Activated naive CD4-positive, alpha-beta T cell (primary cell): ENCODE data around the gene KRT2.

ENCODE experiments used
- DNase-seq, 4 experiments: peaks; one replicate each; lab custom pipeline; 2025; lab: John Stamatoyannopoulos, UW

KRT2 gene

GRCh38 chr12:52663420-52663819 is 11.4 kb upstream of the KRT2 start:
- DNase-seq: no peak

GRCh38 chr12:52662918-52663229 is 10.9 kb upstream of the KRT2 start:
- no peak for DNase-seq

- no peak for DNase-seq
Measured at GRCh38 chr12:52662093-52662917, 10.3 kb upstream of the KRT2 start.

GRCh38 chr12:52661668-52662067 is 9.7 kb upstream of the KRT2 start:
- no peak for DNase-seq

- no peak for DNase-seq
Measured at GRCh38 chr12:52660934-52661499, 9.0 kb upstream of the KRT2 start.

- no peak for DNase-seq
Measured at GRCh38 chr12:52659951-52660350, 7.9 kb upstream of the KRT2 start.

- DNase-seq: no peak
Measured at GRCh38 chr12:52659395-52659794, 7.4 kb upstream of the KRT2 start.

GRCh38 chr12:52658196-52658595 is 6.2 kb upstream of the KRT2 start:
- DNase-seq: no peak

- no peak for DNase-seq
Measured at GRCh38 chr12:52657250-52657902, 5.4 kb upstream of the KRT2 start.

GRCh38 chr12:52656616-52657015 is 4.6 kb upstream of the KRT2 start:
- no peak for DNase-seq

GRCh38 chr12:52655720-52656124 is 3.7 kb upstream of the KRT2 start:
- DNase-seq: no peak

GRCh38 chr12:52655251-52655650 is 3.2 kb upstream of the KRT2 start:
- DNase-seq: no peak

GRCh38 chr12:52650520-52651081 is 1.4 kb downstream of the KRT2 start:
- DNase-seq: no peak

- DNase-seq: no peak
Measured at GRCh38 chr12:52649066-52649465, 2.9 kb downstream of the KRT2 start.

- no peak for DNase-seq
Measured at GRCh38 chr12:52648012-52648550, 3.9 kb downstream of the KRT2 start.

- DNase-seq: no peak
Measured at GRCh38 chr12:52647601-52648000, 4.4 kb downstream of the KRT2 start.

GRCh38 chr12:52646613-52647012 is 5.4 kb downstream of the KRT2 start:
- no peak for DNase-seq

GRCh38 chr12:52645982-52646381 is 6.0 kb downstream of the KRT2 start:
- DNase-seq: no peak

GRCh38 chr12:52645120-52645761 is 6.8 kb downstream of the KRT2 start:
- DNase-seq: peak in 2 of 4 experiments; percentile 24 to 40

GRCh38 chr12:52644078-52644415 is 8.0 kb downstream of the KRT2 start:
- no peak for DNase-seq

GRCh38 chr12:52643233-52644077 is 8.6 kb downstream of the KRT2 start:
- no peak for DNase-seq
